Spinal cord (tissue), 10 donors: ENCODE measurements around the gene NLGN1. TPM values are rescaled to one million over a fixed set of nuclear protein-coding genes. Genes with fewer than 3 reads are reported as not detected.

Source experiments
- DNase-seq, 6 donors: peaks; one replicate each; pipeline versions ENCODE4 v3.0.0 to v3.0.0-alpha.2; 2013 to 2015; ENCODE audit warnings: low spot score in 6 of 6, low read depth in 4 of 6
- H3K27ac ChIP-seq: one replicate; pipeline ENCODE4 v1.5.1; 2013; ENCODE audit warnings: low read depth, low read length, control low read depth
- H3K27me3 ChIP-seq: one replicate; pipeline ENCODE4 v1.6.1; 2013; ENCODE audit warnings: low read length; ENCODE audit not compliant: control insufficient read depth, insufficient read depth
- H3K36me3 ChIP-seq: one replicate; pipeline ENCODE4 v1.6.1; 2013; ENCODE audit warnings: low read length; ENCODE audit not compliant: control insufficient read depth, insufficient read depth
- H3K4me1 ChIP-seq: one replicate; pipeline ENCODE4 v1.6.1; 2013; ENCODE audit warnings: low read length; ENCODE audit not compliant: control insufficient read depth, insufficient read depth
- H3K4me3 ChIP-seq: one replicate; pipeline ENCODE4 v1.5.1; 2013; ENCODE audit warnings: low read depth, low read length, control low read depth
- H3K9me3 ChIP-seq: one replicate; pipeline ENCODE4 v1.6.1; 2013; ENCODE audit warnings: low read length; ENCODE audit not compliant: control insufficient read depth, insufficient read depth
- WGBS: methylation state at CpG from one replicate; pipeline ENCODE4 v1.1.5; 2013; ENCODE audit warnings: missing lambda C conversion rate; ENCODE audit not compliant: insufficient coverage; 5-methylcytosine and 5-hydroxymethylcytosine counted together
- polyA plus RNA-seq, 2 donors: library from polyadenylated mRNA; unstranded; fragments of 120-200 nt; gene quantifications; one replicate each; pipeline ENCODE4 v1.2.1, GENCODE V29; 2013; ENCODE audit not compliant: insufficient read length in 2 of 2
- total RNA-seq, 2 donors: library from RNA; depleted of rRNA in 1 of 2; stranded (reverse); fragments of 120-200 nt in 1 of 2; fragments of >200 nt in 1 of 2; gene quantifications; one replicate each; pipeline versions ENCODE4 v1.2.3 to v1.2.4, GENCODE V29; 2013 to 2014
- donor health status: healthy.

The NLGN1 gene
- total and polyA plus RNA-seq, 4 donors, result 18.9 to 81.2 (median 40.0) TPM

GRCh38 chr3:173890091-173890490, 492.5 kb downstream of the NLGN1 start:
- no peak overlapping the region for H3K4me3 ChIP-seq
- H3K27me3 ChIP-seq, result no peaks in the 10 kb centered on the region
- DNase-seq, result no peak
- no peaks in the 10 kb centered on the region for H3K36me3 ChIP-seq
- WGBS, result 95% methylated on average over 2 of the region's 4 CpGs
- no peaks in the 10 kb centered on the region for H3K4me1 ChIP-seq
- H3K9me3 ChIP-seq, result no peaks in the 10 kb centered on the region
- H3K27ac ChIP-seq, result no peak overlapping the region

- no peaks in the 10 kb centered on the region for H3K36me3 ChIP-seq
- 79% methylated on average over 2 of the region's 4 CpGs for WGBS
- no peak overlapping the region for H3K4me3 ChIP-seq
- peak in 1 of 6 donors; percentile 51 for DNase-seq
- H3K4me1 ChIP-seq, result no peaks in the 10 kb centered on the region
- H3K27me3 ChIP-seq, result no peaks in the 10 kb centered on the region
- no peaks in the 10 kb centered on the region for H3K9me3 ChIP-seq
- H3K27ac ChIP-seq, result no peak overlapping the region
These were observed 493.9 kb downstream of the NLGN1 start for GRCh38 chr3:173891272-173892100.

GRCh38 chr3:173892547-173892946, 495.0 kb downstream of the NLGN1 start:
- 75% methylated on average over 2 of the region's 4 CpGs for WGBS
- H3K9me3 ChIP-seq, result no peaks in the 10 kb centered on the region
- no peak overlapping the region for H3K27ac ChIP-seq
- no peaks in the 10 kb centered on the region for H3K4me1 ChIP-seq
- H3K36me3 ChIP-seq, result no peaks in the 10 kb centered on the region
- H3K4me3 ChIP-seq, result no peak overlapping the region
- no peaks in the 10 kb centered on the region for H3K27me3 ChIP-seq
- no peak for DNase-seq

- WGBS, result 86% methylated on average over 1 of the region's 4 CpGs
These were observed 495.5 kb downstream of the NLGN1 start for GRCh38 chr3:173893066-173893465.

GRCh38 chr3:173893835-173894234, 496.3 kb downstream of the NLGN1 start:
- Histone ChIP-seq H3K27ac (no peak overlapping the region), H3K27me3 (no peaks in the 10 kb centered on the region), H3K36me3 (no peaks in the 10 kb centered on the region), H3K9me3 (no peaks in the 10 kb centered on the region), H3K4me1 (no peaks in the 10 kb centered on the region), H3K4me3 (no peak overlapping the region)
- no peak for DNase-seq
- WGBS, result 84% methylated on average over 2 of the region's 2 CpGs

More at GRCh38 chr3:173893066-173893465, 495.5 kb downstream of the NLGN1 start:
- DNase-seq, result no peak
- Histone ChIP-seq H3K9me3 (no peaks in the 10 kb centered on the region), H3K27me3 (no peaks in the 10 kb centered on the region), H3K27ac (no peak overlapping the region), H3K36me3 (no peaks in the 10 kb centered on the region), H3K4me1 (no peaks in the 10 kb centered on the region), H3K4me3 (no peak overlapping the region)

- H3K27me3 ChIP-seq, result no peaks in the 10 kb centered on the region
- no peaks in the 10 kb centered on the region for H3K9me3 ChIP-seq
- DNase-seq, result no peak
- no peaks in the 10 kb centered on the region for H3K36me3 ChIP-seq
- H3K4me3 ChIP-seq, result no peak overlapping the region
- no peaks in the 10 kb centered on the region for H3K4me1 ChIP-seq
- H3K27ac ChIP-seq, result no peak overlapping the region
These were observed 500.1 kb downstream of the NLGN1 start for GRCh38 chr3:173897631-173898030.

GRCh38 chr3:173901649-173902048, 504.1 kb downstream of the NLGN1 start:
- DNase-seq, result peak in 1 of 6 donors; percentile 50
- WGBS, result no CpG with 5 or more reads among the region's 2 CpGs
- Histone ChIP-seq H3K27ac (no peak overlapping the region), H3K27me3 (no peaks in the 10 kb centered on the region), H3K36me3 (no peaks in the 10 kb centered on the region), H3K9me3 (peaks cover under 1% of the 10 kb centered on the region), H3K4me3 (no peak overlapping the region), H3K4me1 (no peaks in the 10 kb centered on the region)

GRCh38 chr3:173902401-173902800, 504.9 kb downstream of the NLGN1 start:
- Histone ChIP-seq H3K9me3 (peaks cover 3% of the 10 kb centered on the region), H3K36me3 (no peaks in the 10 kb centered on the region), H3K4me3 (no peak overlapping the region), H3K27ac (no peak overlapping the region), H3K27me3 (no peaks in the 10 kb centered on the region), H3K4me1 (no peaks in the 10 kb centered on the region)
- no CpG with 5 or more reads among the region's 1 CpG for WGBS
- no peak for DNase-seq

- Histone ChIP-seq H3K4me1 (no peaks in the 10 kb centered on the region), H3K36me3 (no peaks in the 10 kb centered on the region), H3K27me3 (no peaks in the 10 kb centered on the region), H3K9me3 (peaks cover 3% of the 10 kb centered on the region), H3K4me3 (no peak overlapping the region), H3K27ac (no peak overlapping the region)
- no peak for DNase-seq
- 77% methylated on average over 1 of the region's 2 CpGs for WGBS
These were observed 505.3 kb downstream of the NLGN1 start for GRCh38 chr3:173902871-173903270.

- no peaks in the 10 kb centered on the region for H3K36me3 ChIP-seq
- no peak overlapping the region for H3K4me3 ChIP-seq
- no peak for DNase-seq
- no peaks in the 10 kb centered on the region for H3K27me3 ChIP-seq
- no peak overlapping the region for H3K27ac ChIP-seq
- 75% methylated on average over 1 of the region's 1 CpG for WGBS
- peaks cover 3% of the 10 kb centered on the region for H3K9me3 ChIP-seq
- no peaks in the 10 kb centered on the region for H3K4me1 ChIP-seq
These were observed 507.8 kb downstream of the NLGN1 start for GRCh38 chr3:173905381-173905780.
